BLaER1 (cell line): ENCODE results near the gene NOL12.

Source experiments
- H3K27ac ChIP-seq: shearing (Covaris generic); formaldehyde crosslinking; 2 replicates; pipeline ENCODE4 v1.8.1; 2022
- H3K27me3 ChIP-seq: shearing (Covaris generic); formaldehyde crosslinking; 2 replicates; pipeline ENCODE4 v1.8.1; 2022
- H3K36me3 ChIP-seq: shearing (Covaris generic); formaldehyde crosslinking; 2 replicates; pipeline ENCODE4 v1.8.1; 2022
- H3K4me1 ChIP-seq: shearing (Covaris generic); formaldehyde crosslinking; 2 replicates; pipeline ENCODE4 v1.8.1; 2022
- H3K4me2 ChIP-seq: shearing (Covaris generic); formaldehyde crosslinking; 2 replicates; pipeline ENCODE4 v1.8.1; 2022
- H3K4me3 ChIP-seq: shearing (Covaris generic); formaldehyde crosslinking; 2 replicates; pipeline ENCODE4 v1.8.1; 2022
- H3K9ac ChIP-seq: shearing (Covaris generic); formaldehyde crosslinking; 2 replicates; pipeline ENCODE4 v1.8.1; 2022
- H3K9me3 ChIP-seq: shearing (Covaris generic); formaldehyde crosslinking; 2 replicates; pipeline ENCODE4 v1.8.1; 2022
- H4K20me1 ChIP-seq: shearing (Covaris generic); formaldehyde crosslinking; 2 replicates; pipeline ENCODE4 v1.8.1; 2022
- Cebpa-rat ChIP-seq: shearing (Covaris generic); IDR thresholded peaks from 2 replicates; pipeline ENCODE4 v1.8.1; 2022

The NOL12 gene

GRCh38 chr22:37731804-37732471, 45.8 kb downstream of the NOL12 start:
- peak overlapping the region; percentile 85 for H3K4me2 ChIP-seq
- H3K4me3 ChIP-seq: no peak overlapping the region
- no peak for TF ChIP-seq Cebpa-rat
- H3K9me3 ChIP-seq: no peaks in the 10 kb centered on the region
- peak overlapping the region; percentile 84 for H3K27ac ChIP-seq
- H3K36me3 ChIP-seq: no peaks in the 10 kb centered on the region
- H3K27me3 ChIP-seq: no peaks in the 10 kb centered on the region
- H3K4me1 ChIP-seq: peaks cover 87% of the 10 kb centered on the region
- H3K9ac ChIP-seq: no peak overlapping the region
- H4K20me1 ChIP-seq: no peaks in the 10 kb centered on the region

- Histone ChIP-seq H3K9me3 (no peaks in the 10 kb centered on the region), H3K4me1 (peaks cover 80% of the 10 kb centered on the region), H3K9ac (no peak overlapping the region), H3K4me2 (0 out of 2 replicates have a peak overlapping the region, but pooled peaks have one; percentile 85), H3K4me3 (no peak overlapping the region), H4K20me1 (no peaks in the 10 kb centered on the region), H3K27ac (peak overlapping the region; percentile 84), H3K36me3 (no peaks in the 10 kb centered on the region), H3K27me3 (no peaks in the 10 kb centered on the region)
- TF ChIP-seq Cebpa-rat: no peak
Measured at GRCh38 chr22:37732699-37733607, 46.8 kb downstream of the NOL12 start.

GRCh38 chr22:37733625-37734401, 47.7 kb downstream of the NOL12 start:
- Histone ChIP-seq H4K20me1 (no peaks in the 10 kb centered on the region), H3K4me1 (peaks cover 77% of the 10 kb centered on the region), H3K9me3 (no peaks in the 10 kb centered on the region), H3K4me2 (peak overlapping the region; percentile 45), H3K27ac (peak overlapping the region; percentile 84), H3K9ac (peak overlapping the region; percentile 51; the same call in 1 of the 2 replicates), H3K36me3 (no peaks in the 10 kb centered on the region), H3K27me3 (no peaks in the 10 kb centered on the region), H3K4me3 (no peak overlapping the region)
- no peak for TF ChIP-seq Cebpa-rat

GRCh38 chr22:37734402-37734700, 48.2 kb downstream of the NOL12 start:
- Histone ChIP-seq H3K27ac (peak overlapping the region; percentile 72), H3K9me3 (no peaks in the 10 kb centered on the region), H3K27me3 (no peaks in the 10 kb centered on the region), H4K20me1 (no peaks in the 10 kb centered on the region), H3K4me1 (peaks cover 77% of the 10 kb centered on the region), H3K4me2 (peak overlapping the region; percentile 45), H3K36me3 (no peaks in the 10 kb centered on the region), H3K9ac (peak overlapping the region; percentile 51; the same call in 1 of the 2 replicates), H3K4me3 (no peak overlapping the region)
- TF ChIP-seq Cebpa-rat: no peak

- H3K4me3 ChIP-seq: no peak overlapping the region
- H4K20me1 ChIP-seq: no peaks in the 10 kb centered on the region
- H3K27me3 ChIP-seq: no peaks in the 10 kb centered on the region
- H3K4me1 ChIP-seq: peaks cover 77% of the 10 kb centered on the region
- peak overlapping the region; percentile 51; the same call in 1 of the 2 replicates for H3K9ac ChIP-seq
- no peaks in the 10 kb centered on the region for H3K9me3 ChIP-seq
- peak overlapping the region; percentile 45 for H3K4me2 ChIP-seq
- H3K36me3 ChIP-seq: no peaks in the 10 kb centered on the region
- H3K27ac ChIP-seq: peak overlapping the region; percentile 72
- TF ChIP-seq Cebpa-rat: no peak
Measured at GRCh38 chr22:37734964-37735451, 48.9 kb downstream of the NOL12 start.

GRCh38 chr22:37739035-37739434, 52.9 kb downstream of the NOL12 start:
- H3K4me2 ChIP-seq: peak overlapping the region; percentile 83
- H3K27ac ChIP-seq: peak overlapping the region; percentile 87
- H3K4me1 ChIP-seq: peaks cover 77% of the 10 kb centered on the region
- no peak overlapping the region for H3K4me3 ChIP-seq
- H4K20me1 ChIP-seq: no peaks in the 10 kb centered on the region
- TF ChIP-seq Cebpa-rat: no peak
- peak overlapping the region; percentile 66; the same call in 1 of the 2 replicates for H3K9ac ChIP-seq
- H3K36me3 ChIP-seq: no peaks in the 10 kb centered on the region
- H3K9me3 ChIP-seq: no peaks in the 10 kb centered on the region
- no peaks in the 10 kb centered on the region for H3K27me3 ChIP-seq

GRCh38 chr22:37739611-37740049, 53.5 kb downstream of the NOL12 start:
- no peak for TF ChIP-seq Cebpa-rat
- Histone ChIP-seq H3K4me3 (no peak overlapping the region), H3K27me3 (no peaks in the 10 kb centered on the region), H4K20me1 (no peaks in the 10 kb centered on the region), H3K9ac (peak overlapping the region; percentile 66; the same call in 1 of the 2 replicates), H3K9me3 (no peaks in the 10 kb centered on the region), H3K4me2 (peak overlapping the region; percentile 83), H3K27ac (peak overlapping the region; percentile 87), H3K4me1 (peaks cover 77% of the 10 kb centered on the region), H3K36me3 (0 out of 2 replicates have a peak, but pooled peaks cover 3% of the 10 kb centered on the region)

GRCh38 chr22:37740455-37741311, 54.5 kb downstream of the NOL12 start:
- peaks cover 76% of the 10 kb centered on the region for H3K4me1 ChIP-seq
- H4K20me1 ChIP-seq: no peaks in the 10 kb centered on the region
- H3K4me2 ChIP-seq: peak overlapping the region; percentile 83
- H3K4me3 ChIP-seq: no peak overlapping the region
- H3K27ac ChIP-seq: peak overlapping the region; percentile 87
- H3K9me3 ChIP-seq: no peaks in the 10 kb centered on the region
- H3K27me3 ChIP-seq: no peaks in the 10 kb centered on the region
- H3K9ac ChIP-seq: 0 out of 2 replicates have a peak overlapping the region, but pooled peaks have one; percentile 19
- H3K36me3 ChIP-seq: 0 out of 2 replicates have a peak, but pooled peaks cover 5% of the 10 kb centered on the region
- TF ChIP-seq Cebpa-rat: no peak
